Umbilical cord (tissue), 2 donors: ENCODE data around the gene GBE1. TPM values are rescaled to one million over a fixed set of nuclear protein-coding genes. Genes with fewer than 3 reads are reported as not detected.
"Not testable (repeated sequence)": the region's sequence is repeated elsewhere in the genome, so short reads cannot be mapped to it uniquely, and the experiment has no call there.

Experiments
- DNase-seq: peaks from one replicate; pipeline ENCODE4 v3.0.0-alpha.2; 2015; ENCODE audit warnings: low spot score
- total RNA-seq: library from RNA; depleted of rRNA; stranded (reverse); fragments of >200 nt; gene quantifications from one replicate; pipeline ENCODE4 v1.2.3, GENCODE V29; 2014; ENCODE audit warnings: low replicate concordance; ENCODE audit not compliant: insufficient read depth

Gene GBE1
- total RNA-seq, 1 donor from 2014 or later, result 114 TPM

DNA sequence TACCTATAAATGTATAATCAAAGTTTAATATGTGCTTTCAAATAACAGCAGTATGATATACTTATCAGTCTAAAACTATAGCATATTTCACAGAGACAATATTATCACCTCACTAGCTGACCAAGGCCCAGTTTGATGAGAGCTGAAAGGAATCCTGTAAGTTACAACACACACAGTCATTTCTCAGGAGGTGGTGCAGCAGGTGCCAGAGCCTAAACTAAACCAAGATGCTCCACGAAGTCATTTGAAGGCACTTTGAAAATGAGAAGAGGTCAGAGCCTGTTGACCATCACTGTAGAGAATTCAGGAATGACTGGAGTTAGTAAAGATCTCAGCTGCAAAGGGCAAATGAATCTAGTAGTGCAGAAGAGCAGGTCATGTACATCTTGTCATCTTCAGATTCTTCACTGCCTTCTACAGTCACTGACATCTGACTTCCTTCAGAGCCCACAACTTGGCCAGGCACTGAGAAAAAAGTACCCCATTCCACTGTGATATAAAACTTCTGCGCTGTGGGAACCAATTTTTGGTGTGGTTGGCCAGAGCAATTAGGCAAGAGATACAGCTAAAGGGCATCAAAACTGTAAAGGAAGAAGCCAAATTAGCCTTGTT, 7.9 kb downstream of the GBE1 start:
- no peak for DNase-seq

DNA sequence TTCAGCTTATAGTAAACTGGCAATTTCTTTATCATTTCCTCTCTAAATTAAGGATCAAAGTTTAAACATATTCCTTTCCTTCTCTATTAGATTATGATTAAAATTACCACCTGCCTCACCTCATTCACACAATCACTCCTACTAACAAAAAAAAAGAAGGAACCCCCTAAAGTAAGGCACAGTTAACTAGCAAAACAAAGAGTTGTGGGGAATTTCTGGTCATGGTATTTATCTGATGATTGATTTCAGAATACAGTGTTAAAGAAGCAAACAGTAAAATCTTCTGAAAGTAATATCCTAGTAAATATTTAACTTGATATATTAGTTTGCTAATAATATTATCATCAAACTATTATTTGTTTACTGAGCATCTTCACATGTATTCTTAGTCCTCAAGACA, 8.8 kb downstream of the GBE1 start:
- DNase-seq, result no peak

DNA sequence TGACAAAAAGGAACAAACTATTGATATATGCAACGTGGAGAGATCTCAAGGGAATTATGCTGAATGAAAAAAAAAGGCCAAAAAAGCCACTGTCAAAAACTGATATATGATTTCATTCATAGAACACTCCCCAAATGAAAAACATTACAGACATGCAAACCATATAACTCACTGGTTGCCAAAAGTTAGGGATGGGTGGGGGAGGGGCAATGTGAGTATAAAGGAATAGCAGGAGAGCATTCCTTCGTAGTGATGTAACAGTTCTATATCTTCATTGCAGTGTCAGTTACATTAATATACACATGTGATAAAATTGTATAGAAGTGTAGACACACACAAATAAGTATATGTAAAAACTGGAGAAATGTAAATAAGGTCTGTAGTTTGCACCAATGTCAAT, 12.2 kb downstream of the GBE1 start:
- no peak for DNase-seq

DNA sequence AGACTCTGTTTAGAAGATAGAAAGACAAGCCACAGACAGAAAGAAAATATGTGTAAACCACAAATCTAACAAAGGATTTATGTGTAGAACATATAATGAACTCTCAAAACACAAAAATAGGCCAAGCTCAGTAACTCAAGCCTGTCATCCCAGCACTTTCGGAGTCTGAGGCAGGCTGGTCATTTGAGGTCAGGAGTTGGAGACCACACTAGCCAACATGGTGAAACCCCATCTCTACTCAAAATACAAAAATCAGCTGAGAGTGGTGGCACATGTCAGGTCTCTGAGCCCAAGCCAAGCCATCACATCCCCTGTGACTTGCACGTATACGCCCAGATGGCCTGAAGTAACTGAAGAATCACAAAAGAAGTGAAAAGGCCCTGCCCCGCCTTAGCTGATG, 14.2 kb downstream of the GBE1 start:
- not testable (repeated sequence) for DNase-seq

DNA sequence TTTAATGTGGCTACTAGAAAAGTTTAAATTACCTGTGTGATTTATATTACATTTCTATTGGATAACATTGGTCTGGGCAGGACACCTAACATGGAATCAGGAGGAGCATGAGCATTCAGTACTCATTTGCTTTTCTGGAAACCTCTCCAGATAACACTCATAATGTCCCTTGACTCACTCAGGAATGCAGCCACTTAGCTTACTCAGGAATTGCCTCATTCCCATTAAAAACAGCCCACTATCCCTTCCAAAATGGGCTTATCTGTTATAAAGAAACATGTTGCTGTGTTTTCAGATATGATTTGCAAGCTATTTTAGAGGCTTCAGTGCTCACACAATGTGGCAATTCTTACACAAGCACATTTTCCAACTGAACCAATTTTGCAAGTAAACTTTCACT, 17.1 kb downstream of the GBE1 start:
- DNase-seq, result peak; percentile 93

DNA sequence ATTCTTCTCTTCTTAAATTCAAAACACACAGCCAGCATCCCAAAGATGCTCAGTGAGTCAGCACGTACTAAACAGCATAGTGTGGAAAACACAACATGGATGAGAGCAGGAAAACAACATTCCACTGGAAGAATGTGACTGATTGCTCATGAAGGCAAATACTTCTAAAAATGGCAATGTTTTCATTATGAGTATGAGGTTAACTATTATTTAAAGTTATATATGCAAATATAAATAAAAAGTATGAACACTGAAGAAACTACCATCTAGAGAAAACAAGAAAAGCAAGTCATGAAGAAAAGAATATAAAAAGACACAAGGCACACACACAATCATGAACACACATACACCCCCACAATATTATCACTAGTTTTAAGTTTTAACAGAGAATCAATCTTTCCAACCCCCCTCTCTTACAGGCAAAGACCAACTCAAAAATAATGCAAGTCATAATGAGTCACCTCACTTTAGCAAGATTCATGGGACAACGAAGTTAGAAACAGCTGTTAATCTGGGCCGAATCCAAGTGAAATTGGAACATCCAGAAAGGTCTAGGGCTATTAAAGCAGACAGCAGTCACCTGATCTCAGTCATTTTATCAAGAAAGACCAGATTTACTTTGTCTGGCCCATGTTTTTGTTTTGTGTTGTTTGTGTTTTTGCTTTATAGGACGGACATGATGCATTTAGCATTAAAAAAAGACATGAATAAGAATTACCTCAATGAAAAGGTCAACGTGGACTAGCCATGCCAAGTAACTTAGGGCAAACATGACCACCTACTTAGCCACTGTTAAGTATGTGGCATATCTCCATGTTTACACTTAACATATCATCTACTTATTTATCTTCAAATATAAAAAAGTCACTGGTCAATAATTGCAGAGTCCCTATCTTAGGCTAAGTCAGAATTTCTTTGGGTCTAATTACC, 18.1 kb downstream of the GBE1 start:
- DNase-seq, result peak; percentile 52

DNA sequence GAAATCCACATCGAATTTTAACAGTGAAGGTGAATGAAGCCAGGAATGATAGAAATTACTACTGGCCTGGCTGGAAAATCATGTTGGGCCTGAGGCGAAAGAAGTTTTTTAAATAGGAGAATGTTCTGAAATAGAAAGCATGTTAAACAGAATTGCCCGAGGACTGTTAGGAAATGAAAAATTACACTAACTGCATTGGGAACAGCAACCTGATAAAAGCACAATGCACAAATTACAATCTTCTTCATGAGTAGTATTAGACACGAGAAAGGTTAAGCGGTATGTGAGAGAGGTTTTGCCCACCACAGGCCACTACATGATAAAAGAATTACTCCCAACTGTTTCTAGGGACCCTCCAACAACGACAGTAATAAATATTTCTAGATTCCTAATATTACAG, 18.9 kb downstream of the GBE1 start:
- DNase-seq, result no peak

DNA sequence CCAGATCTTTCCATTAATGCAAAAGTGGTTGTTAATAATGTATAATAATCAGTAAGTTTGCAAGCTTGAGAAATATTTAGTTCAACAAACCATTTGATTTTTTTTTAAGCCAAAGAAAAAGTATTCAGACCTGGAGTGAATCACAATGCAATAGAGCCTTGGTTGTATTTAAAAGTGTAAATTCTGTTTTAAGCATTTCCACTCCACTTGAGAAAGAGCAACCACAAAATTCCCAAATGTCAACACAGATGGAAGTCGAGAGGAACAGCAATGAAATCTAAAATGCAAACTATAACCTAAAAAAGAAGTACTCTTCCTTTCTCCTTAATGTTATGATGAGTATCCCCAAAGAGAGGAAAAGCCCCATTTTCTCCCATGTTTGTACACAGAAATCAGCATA, 20.2 kb downstream of the GBE1 start:
- no peak for DNase-seq

DNA sequence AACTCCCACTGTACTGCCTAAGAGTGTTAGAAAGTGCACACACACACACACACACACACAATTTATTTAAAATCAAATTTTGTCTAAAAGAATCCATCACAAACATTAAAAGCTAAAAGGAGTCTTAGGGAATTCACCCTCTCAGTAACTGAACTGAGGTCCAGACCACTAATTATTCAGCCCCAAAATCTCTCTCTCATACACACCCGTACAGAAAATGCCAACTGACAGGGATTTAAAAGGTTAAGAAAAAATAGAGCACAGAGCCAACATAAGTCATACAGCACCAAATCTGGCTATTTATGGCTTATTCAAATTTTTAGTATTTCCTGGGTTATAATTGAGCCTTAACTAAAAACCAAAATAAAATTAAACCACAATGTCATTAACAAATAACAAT, 20.7 kb downstream of the GBE1 start:
- no peak for DNase-seq

DNA sequence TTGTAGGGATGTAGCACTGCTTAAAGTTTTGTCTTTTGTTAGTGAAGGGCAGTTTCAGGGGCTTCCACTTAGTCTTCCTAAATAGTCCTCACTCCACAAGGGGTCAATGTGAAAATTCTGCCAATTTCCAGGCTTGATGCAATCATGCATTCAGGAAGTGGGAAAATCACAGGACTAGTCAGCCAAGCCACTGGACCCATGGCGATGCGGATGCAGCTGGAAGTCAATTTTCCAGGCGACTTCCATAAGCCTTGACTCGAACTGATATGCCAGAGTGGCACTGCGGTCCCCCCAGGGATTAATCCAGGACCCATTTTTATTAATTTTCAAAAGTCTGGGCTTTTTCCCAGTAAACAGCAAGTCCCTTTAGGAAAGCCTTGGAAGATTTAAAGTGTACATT, 26.1 kb downstream of the GBE1 start:
- DNase-seq, result no peak

DNA sequence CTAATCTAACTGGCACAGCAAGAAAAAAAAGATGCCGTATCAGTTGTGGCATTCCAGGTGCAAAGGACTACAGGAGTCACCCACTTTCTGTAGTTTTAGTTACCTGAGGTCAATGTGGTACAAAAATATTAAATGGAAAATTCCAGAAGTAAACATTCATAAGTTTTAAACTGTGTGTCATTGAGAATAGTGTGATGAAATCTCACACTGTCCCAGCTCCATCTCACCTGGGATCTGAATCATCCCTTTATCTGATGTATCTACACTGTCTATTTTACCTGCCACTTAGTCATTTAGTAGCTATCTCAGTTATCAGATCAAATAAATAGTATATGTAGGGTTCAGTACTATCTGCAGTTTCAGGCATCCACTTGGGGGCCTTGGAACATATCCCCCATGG, 26.7 kb downstream of the GBE1 start:
- DNase-seq, result no peak

DNA sequence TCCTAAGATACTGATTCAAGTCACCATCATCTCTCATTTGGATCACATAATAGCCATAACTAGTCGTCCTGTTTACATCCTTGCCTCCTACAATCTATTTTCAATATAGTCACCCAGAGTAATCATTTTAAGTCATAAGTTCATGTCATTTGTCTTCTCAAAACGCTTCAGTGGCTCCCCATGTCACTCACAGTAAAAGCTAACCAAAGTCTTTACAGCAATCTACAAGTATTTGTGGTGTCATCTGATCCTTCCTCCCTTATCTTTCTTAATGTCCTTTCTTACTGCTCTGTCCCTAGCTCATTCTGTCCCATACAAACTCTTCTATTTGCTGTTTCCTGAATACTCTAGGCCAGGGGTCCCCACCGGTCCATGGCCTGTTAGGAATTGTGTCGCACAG, 28.8 kb downstream of the GBE1 start:
- DNase-seq, result no peak

DNA sequence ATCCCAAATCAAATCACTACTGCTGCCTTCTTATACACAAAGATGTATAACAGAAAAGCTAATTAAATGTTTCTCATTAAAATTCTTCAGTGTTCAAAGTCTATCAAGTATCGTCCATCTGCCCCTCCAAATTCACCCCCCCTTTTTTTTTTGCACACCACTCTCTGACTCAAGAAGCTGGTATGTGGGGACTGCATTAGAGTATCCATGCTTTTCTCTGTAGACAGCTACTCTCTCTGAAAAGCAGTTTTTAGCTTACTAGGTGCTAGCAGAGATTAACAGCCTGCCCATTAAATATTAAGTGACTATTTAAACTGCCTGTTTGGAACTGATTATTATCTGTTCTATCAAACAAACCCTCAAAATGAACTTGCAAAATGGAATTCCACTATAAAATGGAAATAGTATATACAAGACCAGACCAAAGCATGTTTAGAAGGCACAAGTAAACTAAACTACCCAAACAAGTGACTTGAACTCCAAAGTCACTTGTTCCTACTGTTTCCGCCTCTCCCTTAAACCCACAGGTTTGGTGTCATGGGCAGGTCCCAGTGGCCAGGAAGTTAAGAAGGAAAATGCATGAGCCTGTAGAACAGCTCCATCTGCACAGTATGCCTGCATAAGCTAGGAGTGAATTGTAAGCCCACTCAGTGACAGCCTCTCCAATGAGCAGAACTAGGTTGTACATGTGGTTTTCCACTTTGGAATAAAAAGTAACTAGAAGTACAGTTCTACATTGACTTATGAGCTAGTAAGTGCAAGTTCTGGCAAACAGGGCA, 32.5 kb downstream of the GBE1 start:
- DNase-seq, result no peak

DNA sequence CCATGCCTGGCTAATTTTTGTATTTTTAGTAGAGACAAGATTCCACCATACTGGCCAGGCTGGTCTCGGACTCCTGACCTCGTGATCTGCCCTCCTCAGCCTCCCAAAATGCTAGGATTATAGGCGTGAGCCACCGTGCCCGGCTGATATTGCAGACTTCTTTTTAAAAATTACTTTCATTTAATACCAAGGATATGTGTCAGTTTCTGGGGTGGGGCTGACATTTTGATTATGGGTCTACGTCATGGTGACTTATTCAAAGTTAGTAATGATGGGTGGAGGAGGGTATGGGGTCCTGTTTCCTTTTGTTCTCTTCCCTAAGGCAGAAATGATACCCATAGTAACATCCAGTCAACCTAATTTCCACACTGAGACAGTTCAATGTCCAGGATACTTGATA, 34.7 kb downstream of the GBE1 start:
- DNase-seq, result no peak

DNA sequence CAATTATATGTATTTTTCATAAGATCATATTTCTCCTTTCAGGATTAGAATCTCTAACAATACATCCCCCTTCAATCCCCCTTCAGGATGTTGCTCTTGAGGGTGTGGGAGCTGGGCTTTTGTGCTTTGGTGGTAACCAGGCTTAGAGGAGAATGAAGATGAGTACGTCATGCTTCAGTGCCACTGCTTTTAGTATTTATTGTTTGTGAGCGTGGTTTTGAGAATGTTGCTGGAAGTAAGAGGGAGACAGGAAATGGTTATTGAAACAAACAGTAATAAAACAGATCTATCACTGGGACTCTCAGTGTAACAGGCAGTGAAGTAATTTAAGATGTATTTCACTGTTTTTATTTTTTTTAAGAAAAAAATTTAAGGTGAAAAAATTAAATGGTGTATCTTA, 35.3 kb downstream of the GBE1 start:
- no peak for DNase-seq

DNA sequence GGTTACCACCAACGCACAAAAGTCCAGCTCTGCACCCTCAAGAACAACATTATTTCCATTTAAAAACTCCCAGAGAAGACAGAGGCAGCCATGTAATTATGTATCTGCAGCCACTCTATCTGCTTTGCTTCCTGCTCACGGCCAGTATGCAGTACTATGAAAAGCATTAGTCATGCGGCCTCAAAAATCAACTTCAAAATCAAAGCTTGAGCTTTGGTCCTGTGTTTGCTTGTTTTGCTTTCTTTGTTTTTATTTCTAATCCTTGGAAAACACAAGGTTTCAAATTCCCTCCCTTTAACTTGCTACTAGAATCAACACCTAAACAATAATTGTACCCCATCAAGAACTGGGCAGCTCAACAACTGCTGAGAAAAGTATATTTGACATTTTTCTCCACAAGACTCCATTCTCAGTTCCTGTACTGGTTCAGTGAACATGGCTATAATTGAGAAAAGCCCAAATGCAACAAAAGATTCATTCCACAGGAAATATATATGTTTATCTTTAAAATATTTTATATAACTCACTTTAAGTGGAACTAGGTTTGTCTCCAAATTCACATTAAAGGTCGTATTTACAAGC, 37.6 kb downstream of the GBE1 start:
- DNase-seq, result peak; percentile 29

DNA sequence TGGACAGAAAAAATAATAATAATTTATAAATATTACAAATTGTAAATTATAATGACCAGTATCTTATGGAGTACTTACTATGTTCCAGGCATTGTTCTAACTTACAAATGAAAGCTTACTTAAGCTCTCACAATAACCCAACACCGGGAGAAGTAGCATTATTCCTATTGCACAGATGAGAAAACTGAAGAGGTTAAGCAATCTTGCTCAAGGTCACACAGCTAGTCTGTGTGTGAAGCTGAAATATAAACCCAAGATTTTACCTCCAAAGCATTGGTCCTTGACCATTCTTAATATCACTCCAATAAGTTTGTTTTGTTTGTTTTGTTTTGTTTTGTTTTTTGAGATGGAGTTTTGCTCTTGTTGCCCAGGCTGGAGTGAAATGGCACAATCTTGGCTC, 43.1 kb downstream of the GBE1 start:
- DNase-seq, result no peak

DNA sequence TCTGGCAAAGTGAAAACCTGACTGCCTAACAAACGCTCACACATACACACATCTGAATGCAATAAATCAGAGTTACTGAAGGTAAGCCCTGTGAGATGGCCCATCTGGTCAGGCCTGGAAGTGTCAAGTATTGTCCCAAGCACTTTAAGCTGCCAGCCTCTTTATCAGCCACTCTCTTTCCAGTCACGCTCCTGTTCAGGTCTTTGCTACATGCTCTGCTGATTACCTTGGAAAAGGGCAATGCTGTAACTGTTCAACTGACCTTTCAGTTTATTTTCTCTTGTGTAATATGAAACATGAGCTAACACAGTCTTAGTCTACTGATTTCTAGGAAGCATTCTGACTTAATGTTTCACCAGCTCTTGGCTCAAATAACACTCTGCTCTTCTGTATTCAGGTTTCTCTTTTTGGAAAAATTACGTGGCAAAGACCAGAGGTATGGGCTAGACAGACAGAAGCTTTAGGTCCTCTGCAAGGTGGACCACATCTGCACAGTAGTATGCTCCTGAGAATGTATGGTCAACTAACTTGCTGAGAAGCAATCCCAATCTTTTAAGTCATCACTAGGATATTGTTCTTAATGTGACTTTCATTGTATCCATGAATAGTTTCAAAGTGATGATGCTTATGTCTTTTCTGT, 44.5 kb downstream of the GBE1 start:
- DNase-seq, result peak; percentile 12

DNA sequence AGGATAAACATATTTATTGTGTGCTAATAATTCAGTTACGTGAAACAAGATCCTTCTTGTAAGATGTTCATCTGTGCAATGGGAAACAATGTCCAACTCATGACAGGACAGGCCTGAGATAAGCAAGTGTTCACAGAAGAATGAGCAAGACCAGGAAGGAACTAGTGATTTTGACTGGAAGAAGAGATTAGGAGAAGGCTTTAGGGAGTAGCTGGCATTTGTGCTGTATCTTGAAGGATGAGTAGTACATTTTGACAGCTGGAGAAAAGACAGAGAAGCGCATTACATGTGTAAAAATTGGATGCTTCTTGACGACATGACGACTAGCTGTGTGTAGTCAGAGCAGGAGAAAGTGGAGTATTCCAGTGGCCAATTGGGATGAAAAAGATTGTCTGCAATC, 48.4 kb downstream of the GBE1 start:
- DNase-seq, result peak; percentile 83

DNA sequence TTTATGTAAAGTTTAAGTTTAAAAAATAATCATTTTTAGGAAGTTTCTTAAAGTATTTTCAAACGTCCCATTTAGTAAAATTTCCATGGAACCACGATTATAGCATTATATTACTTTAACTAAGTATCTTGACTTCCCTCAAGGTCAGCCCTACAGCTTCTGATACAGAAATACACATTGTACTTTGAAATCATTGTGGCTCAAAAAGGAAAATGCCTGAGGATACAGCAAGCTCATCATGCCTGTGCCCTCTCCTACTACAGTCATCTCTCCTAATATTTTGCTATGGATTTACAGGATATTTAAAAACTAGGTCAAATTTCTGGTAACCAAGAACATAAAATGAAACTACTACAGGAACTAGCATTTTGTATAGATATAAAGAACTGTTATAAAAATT, 51.8 kb downstream of the GBE1 start:
- DNase-seq, result peak; percentile 11

DNA sequence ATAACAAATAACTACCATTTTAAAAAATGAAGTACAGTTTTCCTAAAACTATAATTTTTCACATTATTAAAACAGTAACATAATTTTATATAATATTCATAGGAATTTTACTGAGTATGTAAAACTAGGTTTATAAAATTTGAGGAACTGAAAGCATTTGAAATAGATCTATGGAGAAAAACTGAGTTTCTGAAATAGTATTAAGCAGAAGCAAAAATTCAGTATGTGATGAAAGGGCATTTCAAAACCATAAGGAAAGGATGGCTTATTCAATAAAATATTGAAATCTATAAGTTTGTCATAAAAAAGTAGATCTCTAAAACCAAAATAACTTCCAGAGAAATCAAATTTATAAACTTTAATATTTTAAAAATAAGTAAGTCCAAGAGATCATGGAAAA, 53.4 kb downstream of the GBE1 start:
- DNase-seq, result no peak

DNA sequence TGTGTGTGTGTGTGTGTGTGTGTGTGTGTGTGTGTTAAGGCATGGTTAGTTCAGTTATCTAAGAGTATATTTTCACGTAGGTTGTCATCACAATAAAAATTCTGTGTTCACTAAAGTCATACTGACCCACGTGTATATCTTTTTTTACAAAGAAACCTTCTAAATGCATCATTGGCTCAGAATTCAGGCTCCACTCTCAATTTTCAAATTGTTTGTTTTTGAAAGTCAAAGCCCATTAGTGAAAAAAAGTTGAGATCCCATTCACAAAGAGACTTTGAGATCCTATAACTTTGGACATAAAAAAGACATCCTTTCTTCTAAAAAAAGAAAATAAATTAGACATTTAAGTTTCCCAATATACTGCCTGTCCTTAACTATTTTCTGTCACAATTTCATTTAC, 59.3 kb downstream of the GBE1 start:
- no peak for DNase-seq
